NCI-H2081 treated with DMSO at 0.1 percent for 48 hours (cell line): ENCODE results near the gene POLR2B.
"Not testable (repeated sequence)": the region's sequence is repeated elsewhere in the genome, so short reads cannot be mapped to it uniquely, and the experiment has no call there.

ENCODE experiments used
- DNase-seq: peaks from one replicate; lab custom pipeline; 2025; lab: John Stamatoyannopoulos, UW

The POLR2B gene

GRCh38 chr4:56978750-56979303, at the start of gene POLR2B:
Gene POLR2B (plus strand): TSS chr4:56978896. CDS start chr4:56978986, 90 bp downstream.
- peak; percentile 29 for DNase-seq

- DNase-seq: no peak
These were observed 48.1 kb upstream of the POLR2B start for GRCh38 chr4:56930638-56931037.

- no peak for DNase-seq
These were observed 46.8 kb upstream of the POLR2B start for GRCh38 chr4:56931924-56932323.

- DNase-seq: no peak
These were observed 41.4 kb upstream of the POLR2B start for GRCh38 chr4:56937262-56937661.

GRCh38 chr4:56939826-56940225, 38.9 kb upstream of the POLR2B start:
- DNase-seq: not testable (repeated sequence)

GRCh38 chr4:56940403-56940802, 38.3 kb upstream of the POLR2B start:
- no peak for DNase-seq

GRCh38 chr4:56940971-56941370, 37.7 kb upstream of the POLR2B start:
- no peak for DNase-seq

GRCh38 chr4:56941403-56941802, 37.3 kb upstream of the POLR2B start:
- no peak for DNase-seq

- DNase-seq: no peak
These were observed 24.8 kb upstream of the POLR2B start for GRCh38 chr4:56953680-56954520.

- peak; percentile 17 for DNase-seq
These were observed 20.6 kb upstream of the POLR2B start for GRCh38 chr4:56958111-56958517.

- peak; percentile 10 for DNase-seq
These were observed 19.6 kb upstream of the POLR2B start for GRCh38 chr4:56959100-56959499.

- DNase-seq: no peak
These were observed 17.6 kb upstream of the POLR2B start for GRCh38 chr4:56961107-56961500.

GRCh38 chr4:56971383-56971782, 7.3 kb upstream of the POLR2B start:
- no peak for DNase-seq

GRCh38 chr4:56972389-56972788, 6.3 kb upstream of the POLR2B start:
- no peak for DNase-seq

- no peak for DNase-seq
These were observed 5.9 kb upstream of the POLR2B start for GRCh38 chr4:56972809-56973208.

GRCh38 chr4:56973336-56973735, 5.4 kb upstream of the POLR2B start:
- DNase-seq: no peak

- no peak for DNase-seq
These were observed 2.3 kb upstream of the POLR2B start for GRCh38 chr4:56976283-56976836.

- DNase-seq: no peak
These were observed 1.8 kb upstream of the POLR2B start for GRCh38 chr4:56976837-56977320.

- DNase-seq: peak; percentile 93
These were observed 1.2 kb upstream of the POLR2B start, which contains the start of gene NOA1 for GRCh38 chr4:56977321-56978012. Gene NOA1 (minus strand): TSS chr4:56977606. CDS start chr4:56977585, 21 bp downstream.

- DNase-seq: no peak
These were observed 851 bp downstream of the POLR2B start for GRCh38 chr4:56979421-56980072.

- no peak for DNase-seq
These were observed 3.1 kb downstream of the POLR2B start for GRCh38 chr4:56981795-56982201.

GRCh38 chr4:56986192-56986591, 7.5 kb downstream of the POLR2B start:
- DNase-seq: no peak
